Fibroblast of pulmonary artery (primary cell): ENCODE measurements around the gene ZNF532.

ENCODE experiments used
- DNase-seq: peaks from one replicate; pipeline ENCODE4 v3.0.0-alpha.2; 2010; ENCODE audit warnings: low read depth
- H3K4me3 ChIP-seq: replicated peaks from 2 replicates; pipeline ENCODE4 v1.5.1; 2011; ENCODE audit warnings: low read depth, mild to moderate bottlenecking, control low read depth, low read length, moderate library complexity
- CTCF ChIP-seq: IDR thresholded peaks from 2 replicates; pipeline ENCODE4 v1.5.1; 2011; ENCODE audit warnings: mild to moderate bottlenecking, control low read depth, low read length, inconsistent platforms; ENCODE audit errors: missing control alignments

ZNF532 gene

GRCh38 chr18:58838946-58839345 is 25.7 kb upstream of the ZNF532 start:
- TF ChIP-seq CTCF: no peak

GRCh38 chr18:58842978-58843687 is 21.5 kb upstream of the ZNF532 start:
- DNase-seq: no peak
- no peak for TF ChIP-seq CTCF
- H3K4me3 ChIP-seq: no peak overlapping the region

More at GRCh38 chr18:58838946-58839345, 25.7 kb upstream of the ZNF532 start:
- H3K4me3 ChIP-seq: no peak overlapping the region
- DNase-seq: no peak

GRCh38 chr18:58843688-58844035 is 21.0 kb upstream of the ZNF532 start:
- no peak overlapping the region for H3K4me3 ChIP-seq
- no peak for DNase-seq
- no peak for TF ChIP-seq CTCF

- no peak for DNase-seq
- no peak for TF ChIP-seq CTCF
- no peak overlapping the region for H3K4me3 ChIP-seq
Measured at GRCh38 chr18:58844871-58845270, 19.8 kb upstream of the ZNF532 start.

- no peak overlapping the region for H3K4me3 ChIP-seq
- no peak for DNase-seq
- no peak for TF ChIP-seq CTCF
Measured at GRCh38 chr18:58845928-58846724, 18.6 kb upstream of the ZNF532 start.

GRCh38 chr18:58847383-58848071 is 17.1 kb upstream of the ZNF532 start:
- no peak overlapping the region for H3K4me3 ChIP-seq

More at GRCh38 chr18:58847383-58848071, 17.1 kb upstream of the ZNF532 start:
- no peak for DNase-seq
- TF ChIP-seq CTCF: no peak
